K562 (cell line): ENCODE data around the gene ARMC9. TPM values are rescaled to one million over a fixed set of nuclear protein-coding genes. Genes with fewer than 3 reads are reported as not detected.

Experiments used
- ATAC-seq: fragments of 200-7000 bp; cut with Tn5 transposase; 3 replicates; pipeline ENCODE4 v1.9.1; 2020; ENCODE audit warnings: moderate library complexity
- BruUV-seq: library from RNA; stranded (reverse); fragments of 400-500 nt; replicated peaks from 2 replicates; lab custom pipeline; 2021; lab: Mats Ljungman, UMichigan
- CTCF ChIA-PET: fragments of 300-600 bp; formaldehyde crosslinking; extraction: SDS; loops from one replicate; lab custom pipeline; 2021; ENCODE audit warnings: low intra/inter-chr PET ratio; lab: Yijun Ruan, JAX
- POLR2A ChIA-PET: fragments of 300-600, 350-650 bp; sonication (Branson Sonifier 250); formaldehyde crosslinking; extraction: SDS; loops from one replicate; lab custom pipeline; 2021; ENCODE audit warnings: antibody characterized with exemption, inconsistent platforms; lab: Yijun Ruan, JAX
- DNase-seq, 4 experiments: peaks; one replicate each; pipeline versions ENCODE4 v3.0.0 to v3.0.0-alpha.2; 2011 to 2018; ENCODE audit warnings: low spot score in 3 of 4, mixed read lengths in 3 of 4; ENCODE audit errors: extremely low read depth in 1 of 4
- FAIRE-seq: peaks from 2 replicates; lab custom pipeline; 2011; peaks lifted over from hg19 to GRCh38; lab: Jason Lieb, UNC
- H2AFZ ChIP-seq: 2 replicates; pipeline ENCODE4 v1.6.0; 2011; ENCODE audit warnings: low read depth, low read length, control low read depth, inconsistent platforms
- H3K27ac ChIP-seq: fragments of 200-600 bp; 3 replicates; pipeline ENCODE4 v1.8.0; 2011; ENCODE audit warnings: low read depth, mild to moderate bottlenecking, control low read depth, inconsistent platforms, low read length, moderate library complexity, mixed read lengths; ENCODE audit errors: extremely low read depth
- H3K27me3 ChIP-seq, 2 experiments: fragments of 300-600 bp in 1 of 2; 2 replicates in 1 of 2; 3 replicates in 1 of 2; pipeline versions ENCODE4 v1.6.0 to v1.8.0; 2011; ENCODE audit warnings: inconsistent platforms in 2 of 2, low read length in 2 of 2, mild to moderate bottlenecking in 1 of 2, mixed read lengths in 1 of 2, moderate library complexity in 1 of 2; ENCODE audit not compliant: control insufficient read depth in 2 of 2, insufficient read depth in 2 of 2
- H3K36me3 ChIP-seq: fragments of 300-600 bp; 3 replicates; pipeline ENCODE4 v1.8.0; 2011; ENCODE audit warnings: mild to moderate bottlenecking, low read length, inconsistent platforms; ENCODE audit not compliant: control insufficient read depth, insufficient read depth
- H3K4me1 ChIP-seq, 2 experiments: fragments of 200-600 bp in 1 of 2; replicated peaks in 1 of 2; 2 replicates in 1 of 2; 3 replicates in 1 of 2; pipeline versions ENCODE4 v1.5.1 to v1.8.0; 2011; ENCODE audit warnings: inconsistent platforms in 2 of 2, low read length in 2 of 2, mild to moderate bottlenecking in 1 of 2, mixed read lengths in 1 of 2, moderate library complexity in 1 of 2; ENCODE audit not compliant: control insufficient read depth in 2 of 2, insufficient read depth in 2 of 2
- H3K4me2 ChIP-seq: 2 replicates; pipeline ENCODE4 v1.6.1; 2011; ENCODE audit warnings: low read length, control low read depth, inconsistent platforms, mixed read lengths; ENCODE audit not compliant: insufficient read depth
- H3K4me3 ChIP-seq: fragments of 200-600 bp; sonication (generic), shearing (Covaris generic); 2 replicates; pipeline ENCODE4 v1.5.1; 2016; ENCODE audit warnings: control low read depth, inconsistent platforms
- H3K79me2 ChIP-seq: fragments of 200-600 bp; 3 replicates; pipeline ENCODE4 v1.8.0; 2011; ENCODE audit warnings: low read length, inconsistent platforms; ENCODE audit not compliant: control insufficient read depth, insufficient read depth
- H3K9ac ChIP-seq, 2 experiments: 2 replicates each; pipeline versions ENCODE4 v1.6.0 to v1.6.1; 2011; ENCODE audit warnings: low read depth in 2 of 2, low read length in 2 of 2, control low read depth in 1 of 2, inconsistent platforms in 1 of 2, mild to moderate bottlenecking in 1 of 2, mixed read lengths in 1 of 2; ENCODE audit not compliant: insufficient read depth in 1 of 2
- H3K9me1 ChIP-seq: one replicate; pipeline ENCODE4 v1.6.0; 2011; ENCODE audit warnings: inconsistent platforms, mild to moderate bottlenecking, low read length, moderate library complexity; ENCODE audit not compliant: control insufficient read depth, insufficient read depth
- H3K9me3 ChIP-seq: replicated peaks from 2 replicates; pipeline ENCODE4 v1.5.1; 2011; ENCODE audit warnings: low read depth, low read length, inconsistent platforms; ENCODE audit not compliant: control insufficient read depth, insufficient read depth
- H4K20me1 ChIP-seq: replicated peaks from 2 replicates; pipeline ENCODE4 v1.6.1; 2011; ENCODE audit warnings: low read length, inconsistent platforms, mixed read lengths; ENCODE audit not compliant: control insufficient read depth, insufficient read depth
- ARNT ChIP-seq, 2 experiments: fragments of 450-650 bp; IDR thresholded peaks; 2 replicates each; pipeline ENCODE4 v1.6.1; 2016; ENCODE audit warnings: mild to moderate bottlenecking in 1 of 2
- CBFA2T3 ChIP-seq: fragments of 450-650 bp; IDR thresholded peaks from 2 replicates; pipeline ENCODE4 v1.6.1; 2017
- MCM7 ChIP-seq, 2 experiments: fragments of 450-650 bp; IDR thresholded peaks; 2 replicates each; pipeline ENCODE4 v1.6.1; 2016 to 2018
- MTA2 ChIP-seq: fragments of 450-650 bp; IDR thresholded peaks from 2 replicates; pipeline ENCODE4 v1.6.1; 2016; ENCODE audit warnings: low read depth
- NR2C2 ChIP-seq, 2 experiments: fragments of 200-800 bp in 1 of 2; sonication (Bioruptor generic) in 1 of 2; sonication (generic) in 1 of 2; formaldehyde crosslinking in 1 of 2; IDR thresholded peaks; 2 replicates each; pipeline versions ENCODE4 v1.6.1 to v1.8.0; 2016 to 2022; ENCODE audit warnings: mild to moderate bottlenecking in 1 of 2, missing compliant biosample characterization in 1 of 2, missing genetic modification characterization in 1 of 2, missing genetic modification reagents in 1 of 2
- NR2F6 ChIP-seq: fragments of 450-650 bp; formaldehyde crosslinking; IDR thresholded peaks from 2 replicates; pipeline ENCODE4 v1.4.0; 2020; ENCODE audit warnings: mild to moderate bottlenecking
- PML ChIP-seq: IDR thresholded peaks from 2 replicates; pipeline ENCODE4 v1.6.1; 2012; ENCODE audit warnings: low read length, inconsistent platforms
- PYGO2 ChIP-seq: fragments of 450-650 bp; IDR thresholded peaks from 2 replicates; pipeline ENCODE4 v1.6.1; 2016; ENCODE audit warnings: mild to moderate bottlenecking, missing genetic modification characterization, moderate library complexity, missing compliant biosample characterization
- SIX5 ChIP-seq, 2 experiments: IDR thresholded peaks; 2 replicates each; pipeline ENCODE4 v1.6.1; 2011; ENCODE audit warnings: low read length in 2 of 2, borderline replicate concordance in 1 of 2, low read depth in 1 of 2, mild to moderate bottlenecking in 1 of 2, moderate library complexity in 1 of 2; ENCODE audit not compliant: insufficient read depth in 1 of 2
- TRIM28 ChIP-seq: fragments of 450-650 bp; IDR thresholded peaks from 2 replicates; pipeline ENCODE4 v1.6.1; 2017
- ZNF140 ChIP-seq: fragments of 250-450 bp; sonication (Bioruptor Pico); IDR thresholded peaks from 2 replicates; pipeline ENCODE4 v1.8.0; 2021; ENCODE audit warnings: moderate library complexity, mild to moderate bottlenecking, inconsistent platforms
- ZNF165 ChIP-seq: fragments of 250-450 bp; sonication (Bioruptor Pico); IDR thresholded peaks from 2 replicates; pipeline ENCODE4 v1.4.0; 2020; ENCODE audit warnings: borderline replicate concordance
- ZNF347 ChIP-seq: fragments of 450-650 bp; formaldehyde crosslinking; IDR thresholded peaks from 2 replicates; pipeline ENCODE4 v1.4.0; 2020; ENCODE audit warnings: low read depth, mild to moderate bottlenecking, moderate library complexity
- WGBS: fragments of 100-300 bp; shearing (Covaris generic); methylation state at CpG from one replicate; pipeline ENCODE4 v1.1.6; 2016; ENCODE audit warnings: low coverage, mixed read lengths; ENCODE audit not compliant: insufficient coverage; ENCODE audit errors: missing lambda C conversion rate; 5-methylcytosine and 5-hydroxymethylcytosine counted together
- in situ Hi-C: fragments of 300-500 bp; cut with MboI; formaldehyde crosslinking; loops from 4 replicates; pipeline ENCODE4 v1.15.0; 2018; ENCODE audit warnings: inconsistent platforms, mixed read lengths
- intact Hi-C: fragments of 100-400 bp; cut with micrococcal nuclease; formaldehyde crosslinking; loops from 2 replicates; pipeline ENCODE4 v1.14.2; 2022
- polyA plus RNA-seq, 8 experiments: library from polyadenylated mRNA; depleted of rRNA in 4 of 8; stranded (reverse) in 5 of 8; unstranded in 3 of 8; fragments of >200 nt; fragmentation: Nextera tagmentation in 2 of 8; fragmentation: Illumina TruSeq in 1 of 8; extraction: Ambion mirVana in 2 of 8; extraction: Trizol in 1 of 8; gene quantifications; 2 replicates each; pipeline versions ENCODE4 v1.2.1 to v1.2.3, GENCODE V29; 2011 to 2014; ENCODE audit warnings: inconsistent platforms in 1 of 8, missing spikeins in 1 of 8
- total RNA-seq, 7 experiments: library from RNA; depleted of rRNA in 6 of 7; stranded (reverse); fragments of >200 nt in 6 of 7; fragmentation: Illumina TruSeq in 2 of 7; extraction: Trizol in 2 of 7; gene quantifications; 2 replicates each; pipeline versions ENCODE4 v1.2.1 to v1.2.3, GENCODE V29; 2011 to 2021; ENCODE audit warnings: low replicate concordance in 1 of 7

ARMC9 gene
- total and polyA plus RNA-seq, 9 of the 15 experiments (the other 6 are each of a cell fraction or from before 2014, with no cell fraction given) = 0.36 to 2.3 (median 1.1) TPM

- Histone ChIP-seq H3K36me3 (no peaks in the 10 kb centered on the region), H3K9ac (0 out of 4 replicates have a peak overlapping the region, but pooled peaks of 1 of the 2 experiments have one; percentile 35), H3K4me2 (no peak overlapping the region), H3K9me1 (no peaks in the 10 kb centered on the region), H3K4me3 (no peak overlapping the region), H3K27ac (no peak overlapping the region), H4K20me1 (no peaks in the 10 kb centered on the region), H3K27me3 (peaks cover 11 to 34% of the 10 kb centered on the region in 2 experiments; a peak in 3 of 5 replicates), H2AFZ (no peak overlapping the region), H3K4me1 (no peaks in the 10 kb centered on the region; a peak in 2 of 5 replicates), H3K9me3 (no peaks in the 10 kb centered on the region), H3K79me2 (no peaks in the 10 kb centered on the region)
- in situ Hi-C loops = no loop called here
- ChIA-PET CTCF (no interaction called here), POLR2A (interaction anchor here (0.6 to 1.1 kb wide), 2 partner anchors 12 to 65 kb away, joined by 3 read pairs; no protein-coding TSS in a partner anchor)
- FAIRE-seq (no peak), ATAC-seq (no peak), DNase-seq (no peak)
- intact Hi-C loops = loop anchor here (10.0 kb wide), 1 partner anchor 112 kb away; no protein-coding TSS in a partner anchor
- TF ChIP-seq TRIM28 (no peak), MCM7 (IDR thresholded peaks at IDR 0.05) (no peak), NR2C2 (CRISPR knock-in tag; IDR thresholded peaks at IDR 0.05) (no peak), NR2C2 (tag; IDR thresholded peaks at IDR 0.05) (no peak), ZNF140 (no peak), ZNF165 (CRISPR knock-in tag) (no peak), SIX5 (IDR thresholded peaks at IDR 0.05; ENCODE audit: borderline replicate concordance in 1 of 2, insufficient read depth in 1 of 2, low read depth in 1 of 2, low read length in 2 of 2) (no peak), ZNF347 (no peak), ARNT (IDR thresholded peaks at IDR 0.05) (no peak), CBFA2T3 (no peak), NR2F6 (no peak), PYGO2 (tag) (no peak), MTA2 (no peak), PML (no peak)
- no TSS peak for BruUV-seq
- 1% methylated on average over 8 of the region's 8 CpGs for WGBS
Measured at GRCh38 chr2:231292472-231293134, 94.2 kb downstream of the ARMC9 start.
